ENCODE results near the gene C19orf67. TPM values are rescaled to one million over a fixed set of nuclear protein-coding genes. Genes with fewer than 3 reads are reported as not detected.

The C19orf67 gene
- total RNA-seq, 1 donor from 2014 or later, result 0.39 TPM

DNA sequence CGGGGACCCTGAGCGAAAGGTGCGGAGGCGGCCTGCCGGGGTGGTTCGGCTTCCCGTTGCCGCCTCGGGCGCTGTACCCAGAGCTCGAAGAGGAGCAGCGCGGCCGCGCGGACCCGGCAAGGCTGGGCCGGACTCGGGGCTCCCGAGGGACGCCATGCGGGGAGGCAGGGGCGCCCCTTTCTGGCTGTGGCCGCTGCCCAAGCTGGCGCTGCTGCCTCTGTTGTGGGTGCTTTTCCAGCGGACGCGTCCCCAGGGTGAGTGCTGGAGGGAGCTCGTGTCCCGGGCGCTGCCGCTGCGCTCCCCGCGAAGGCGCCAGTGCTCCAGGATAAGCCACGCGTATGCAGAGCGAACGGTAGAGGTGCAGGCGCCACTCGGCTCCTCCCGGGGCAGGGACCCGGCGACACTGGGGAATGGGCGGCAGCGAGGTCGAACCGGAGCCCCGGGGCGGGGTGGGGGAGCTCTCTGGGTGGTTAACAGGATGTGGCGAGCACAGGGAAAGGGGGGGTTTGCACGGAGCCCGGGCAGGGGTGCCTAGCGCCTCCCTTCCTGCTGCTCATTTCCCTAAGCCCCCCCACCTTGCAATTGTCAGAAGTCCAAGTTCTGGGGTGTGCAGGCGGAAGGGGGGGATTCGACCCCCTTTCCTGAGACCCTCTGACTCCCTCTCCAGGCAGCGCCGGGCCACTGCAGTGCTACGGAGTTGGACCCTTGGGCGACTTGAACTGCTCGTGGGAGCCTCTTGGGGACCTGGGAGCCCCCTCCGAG, 53.7 kb downstream of the C19orf67 start, which contains the start of gene IL27RA:
Gene IL27RA (plus strand): TSS at position 44 of the 762 bp plus-strand sequence. CDS start 111 bp downstream, at position 155.
- intact Hi-C loops (cut with micrococcal nuclease), result loop anchor here (1.0 to 5.0 kb wide), 4 partner anchors 26 to 150 kb away; partner anchors contain the start of genes DCAF15 and RFX1

Other genes starting within 250 kb of the C19orf67 start
- gene NANOS3, start 208.6 kb downstream of the C19orf67 start, total RNA-seq, result 0.70 TPM in 1 of 2 replicates, not detected in the other
- gene BRME1, start 179.7 kb downstream of the C19orf67 start, total RNA-seq, result 10.5 and 11.3 TPM in 2 replicates
- 35.7 and 37.2 TPM in 2 replicates for gene CC2D1A, start 179.6 kb downstream of the C19orf67 start, total RNA-seq
- gene PODNL1, start 147.4 kb downstream of the C19orf67 start, total RNA-seq, result 0.30 TPM in 1 of 2 replicates, not detected in the other
- gene DCAF15, start 133.3 kb downstream of the C19orf67 start, total RNA-seq, result 70.3 and 71.9 TPM in 2 replicates
- 16.1 and 16.2 TPM in 2 replicates for gene RFX1, start 79.5 kb downstream of the C19orf67 start, total RNA-seq
- not detected in 2 replicates for gene RLN3, start 57.6 kb downstream of the C19orf67 start, total RNA-seq
- gene IL27RA, start 54.0 kb downstream of the C19orf67 start, total RNA-seq, result 90.2 and 91.1 TPM in 2 replicates
- 0.30 TPM in 1 of 2 replicates, not detected in the other for gene PALM3, start 23.7 kb downstream of the C19orf67 start, total RNA-seq
- 2.1 TPM in 2 replicates for gene MISP3, start 13.0 kb downstream of the C19orf67 start, total RNA-seq
- gene SAMD1, start 5.0 kb upstream of the C19orf67 start, total RNA-seq, result 103 and 104 TPM in 2 replicates
- gene PRKACA, start 32.0 kb upstream of the C19orf67 start, total RNA-seq, result 65.4 and 67.4 TPM in 2 replicates
- 114 and 117 TPM in 2 replicates for gene ASF1B, start 50.8 kb upstream of the C19orf67 start, total RNA-seq
- 8.4 and 11.0 TPM in 2 replicates for gene ADGRL1, start 120.4 kb upstream of the C19orf67 start, total RNA-seq